ENCODE results near the gene RNF4.
A peak's percentile ranks its signal among the peaks of the same experiment; 100 is the strongest.
"Not testable (repeated sequence)": the region's sequence is repeated elsewhere in the genome, so short reads cannot be mapped to it uniquely, and the experiment has no call there.

The RNF4 gene

GRCh38 chr4:2468456-2469191 is at the start of gene RNF4:
RNF4 (plus strand) TSS chr4:2469106; CDS start chr4:2490494, 21,388 bp downstream.
- peak; percentile 95 for DNase-seq (ENCODE audit: low spot score)

- DNase-seq (ENCODE audit: low spot score) = no peak
Measured at GRCh38 chr4:2419814-2420213, 49.1 kb upstream of the RNF4 start.

GRCh38 chr4:2421928-2422327 is 47.0 kb upstream of the RNF4 start:
- no peak for DNase-seq (ENCODE audit: low spot score)

- no peak for DNase-seq (ENCODE audit: low spot score)
Measured at GRCh38 chr4:2423066-2423465, 45.8 kb upstream of the RNF4 start.

- no peak for DNase-seq (ENCODE audit: low spot score)
Measured at GRCh38 chr4:2423695-2424094, 45.2 kb upstream of the RNF4 start.

- DNase-seq (ENCODE audit: low spot score) = no peak
Measured at GRCh38 chr4:2424581-2424980, 44.3 kb upstream of the RNF4 start.

- no peak for DNase-seq (ENCODE audit: low spot score)
Measured at GRCh38 chr4:2425386-2426068, 43.4 kb upstream of the RNF4 start.

GRCh38 chr4:2426069-2426397 is 42.9 kb upstream of the RNF4 start:
- no peak for DNase-seq (ENCODE audit: low spot score)

GRCh38 chr4:2426711-2427275 is 42.1 kb upstream of the RNF4 start:
- no peak for DNase-seq (ENCODE audit: low spot score)

- DNase-seq (ENCODE audit: low spot score) = no peak
Measured at GRCh38 chr4:2427383-2428334, 41.2 kb upstream of the RNF4 start.

GRCh38 chr4:2428496-2429213 is 40.3 kb upstream of the RNF4 start:
- no peak for DNase-seq (ENCODE audit: low spot score)

- DNase-seq (ENCODE audit: low spot score) = not testable (repeated sequence)
Measured at GRCh38 chr4:2429945-2430757, 38.8 kb upstream of the RNF4 start.

GRCh38 chr4:2432004-2432403 is 36.9 kb upstream of the RNF4 start:
- no peak for DNase-seq (ENCODE audit: low spot score)

GRCh38 chr4:2432991-2433530 is 35.8 kb upstream of the RNF4 start:
- DNase-seq (ENCODE audit: low spot score) = no peak

GRCh38 chr4:2433609-2434350 is 35.1 kb upstream of the RNF4 start:
- no peak for DNase-seq (ENCODE audit: low spot score)

- DNase-seq (ENCODE audit: low spot score) = no peak
Measured at GRCh38 chr4:2434420-2434819, 34.5 kb upstream of the RNF4 start.

GRCh38 chr4:2436301-2436700 is 32.6 kb upstream of the RNF4 start:
- no peak for DNase-seq (ENCODE audit: low spot score)

GRCh38 chr4:2436761-2437474 is 32.0 kb upstream of the RNF4 start:
- no peak for DNase-seq (ENCODE audit: low spot score)

All from CD4-positive, alpha-beta T cell treated with Interleukin-15 for 4 hours (primary cell).